Head of caudate nucleus (tissue), 42 donors: ENCODE data around the gene SYTL2.

ENCODE experiments used
- DNase-seq, 42 donors: peaks; one replicate each; pipeline versions ENCODE4 v3.0.0 to v3.0.0-alpha.2; 2020 to 2021; ENCODE audit warnings: mixed read lengths in 7 of 42
- intact Hi-C: fragments of 100-400 bp; cut with DNase I; formaldehyde crosslinking; loops from one replicate; pipeline ENCODE4 v1.15.0; 2022

Gene SYTL2

GRCh38 chr11:85647604-85648299 is 163.2 kb downstream of the SYTL2 start, which contains the start of gene TMEM126A:
Gene TMEM126A, plus strand, starts transcription at chr11:85647967. Its CDS starts 2,289 bp downstream, at chr11:85650256.
- intact Hi-C loops, result loop anchor here (2.0 kb wide), 2 partner anchors 15 to 19 kb away; partner anchors contain the start of gene TMEM126B
- peak; percentile 86 to 96 (median 93) for DNase-seq

- peak in 1 of 42 donors; percentile 16 for DNase-seq
- intact Hi-C loops, result loop anchor here (2.0 kb wide), 1 partner anchor 18 kb away; the partner anchor contains the start of gene TMEM126B
Observed at GRCh38 chr11:85647078-85647477, 163.9 kb downstream of the SYTL2 start.
